ENCODE measurements around the gene SEC16B. TPM values are rescaled to one million over a fixed set of nuclear protein-coding genes. Genes with fewer than 3 reads are reported as not detected.

Gene SEC16B
- total RNA-seq, 4 donors from 2014 or later, result 0.47 to 2.3 (median 1.3) TPM

DNA sequence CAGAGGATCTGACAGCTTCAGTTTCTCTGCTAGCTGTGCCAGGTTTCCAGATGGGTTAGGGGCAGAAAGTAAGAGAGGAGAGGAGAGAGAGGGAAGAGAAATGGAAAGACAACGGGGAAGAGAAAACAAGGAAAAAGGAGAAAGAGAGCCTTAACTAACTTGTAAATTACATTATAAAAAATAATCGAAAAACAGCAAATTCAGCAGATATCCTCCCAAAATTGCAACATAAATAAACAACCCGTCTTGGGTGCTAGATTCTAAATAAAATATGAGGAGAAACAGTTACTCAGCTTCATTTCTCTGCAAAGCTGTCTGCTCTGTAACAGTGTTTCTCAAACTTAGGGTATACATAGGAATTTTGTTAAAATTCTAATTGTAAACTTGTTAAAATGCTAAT, 29.2 kb downstream of the SEC16B start:
- DNase-seq (no peak), ATAC-seq (no peak)
- in situ Hi-C loops (cut with MboI; ENCODE audit: low sequenced_read_pairs in 4 of 4), result loop anchor here in 3 of 4 donors (25.0 kb wide), 2 partner anchors 703 to 1053 kb away; no protein-coding TSS in a partner anchor
- TF ChIP-seq POLR2A (IDR thresholded peaks at IDR 0.05), result no peak
- TF ChIP-seq, protein P1, sequence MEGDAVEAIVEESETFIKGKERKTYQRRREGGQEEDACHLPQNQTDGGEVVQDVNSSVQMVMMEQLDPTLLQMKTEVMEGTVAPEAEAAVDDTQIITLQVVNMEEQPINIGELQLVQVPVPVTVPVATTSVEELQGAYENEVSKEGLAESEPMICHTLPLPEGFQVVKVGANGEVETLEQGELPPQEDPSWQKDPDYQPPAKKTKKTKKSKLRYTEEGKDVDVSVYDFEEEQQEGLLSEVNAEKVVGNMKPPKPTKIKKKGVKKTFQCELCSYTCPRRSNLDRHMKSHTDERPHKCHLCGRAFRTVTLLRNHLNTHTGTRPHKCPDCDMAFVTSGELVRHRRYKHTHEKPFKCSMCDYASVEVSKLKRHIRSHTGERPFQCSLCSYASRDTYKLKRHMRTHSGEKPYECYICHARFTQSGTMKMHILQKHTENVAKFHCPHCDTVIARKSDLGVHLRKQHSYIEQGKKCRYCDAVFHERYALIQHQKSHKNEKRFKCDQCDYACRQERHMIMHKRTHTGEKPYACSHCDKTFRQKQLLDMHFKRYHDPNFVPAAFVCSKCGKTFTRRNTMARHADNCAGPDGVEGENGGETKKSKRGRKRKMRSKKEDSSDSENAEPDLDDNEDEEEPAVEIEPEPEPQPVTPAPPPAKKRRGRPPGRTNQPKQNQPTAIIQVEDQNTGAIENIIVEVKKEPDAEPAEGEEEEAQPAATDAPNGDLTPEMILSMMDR (IDR thresholded peaks at IDR 0.05 in 4 of 5, conservative IDR thresholded peaks at IDR 0.05 in 1 of 5), result no peak
- Histone ChIP-seq H3K27me3 (no peaks in the 10 kb centered on the region), H3K4me1 (no peaks in the 10 kb centered on the region), H3K4me3 (no peak overlapping the region), H3K9me3 (no peaks in the 10 kb centered on the region), H3K36me3 (peaks cover 0 to 51% of the 10 kb centered on the region in 2 donors), H3K27ac (no peak overlapping the region)
- intact Hi-C loops (cut with DNase I; ENCODE audit: low total_unique reads), result loop anchor here (10.0 kb wide), 1 partner anchor 506 kb away; no protein-coding TSS in a partner anchor

DNA sequence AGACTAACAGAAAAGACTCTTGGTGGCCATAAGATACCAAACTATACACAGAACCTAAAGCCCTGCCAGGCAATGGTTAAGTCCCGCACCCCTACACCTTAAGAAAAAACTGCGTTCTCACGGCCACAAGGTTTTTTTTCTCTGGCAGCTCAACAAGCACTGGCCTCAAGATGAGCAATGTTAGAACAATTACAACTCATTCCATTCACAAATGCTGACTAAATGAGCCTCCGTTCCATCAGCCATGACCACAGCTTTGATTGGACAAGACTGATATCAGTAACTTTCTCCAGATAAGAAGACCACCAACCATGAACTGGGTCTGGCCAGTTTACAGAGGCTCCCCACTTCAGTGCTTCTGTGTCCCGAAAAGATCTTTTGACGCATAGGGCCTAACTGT, 31.9 kb downstream of the SEC16B start:
- Histone ChIP-seq H3K27me3 (no peaks in the 10 kb centered on the region), H3K4me3 (no peak overlapping the region), H3K36me3 (peaks cover 0 to 56% of the 10 kb centered on the region in 2 donors), H3K9me3 (no peaks in the 10 kb centered on the region), H3K4me1 (no peaks in the 10 kb centered on the region), H3K27ac (no peak overlapping the region)
- no peak for TF ChIP-seq POLR2A (IDR thresholded peaks at IDR 0.05)
- TF ChIP-seq, protein P1 (IDR thresholded peaks at IDR 0.05 in 4 of 5, conservative IDR thresholded peaks at IDR 0.05 in 1 of 5), result no peak
- no peak for DNase-seq
- no peak for ATAC-seq
- intact Hi-C loops (cut with DNase I; ENCODE audit: low total_unique reads), result no loop called here
- in situ Hi-C loops (cut with MboI; ENCODE audit: low sequenced_read_pairs in 4 of 4), result loop anchor here in 3 of 4 donors (25.0 kb wide), 2 partner anchors 701 to 1051 kb away; no protein-coding TSS in a partner anchor

DNA sequence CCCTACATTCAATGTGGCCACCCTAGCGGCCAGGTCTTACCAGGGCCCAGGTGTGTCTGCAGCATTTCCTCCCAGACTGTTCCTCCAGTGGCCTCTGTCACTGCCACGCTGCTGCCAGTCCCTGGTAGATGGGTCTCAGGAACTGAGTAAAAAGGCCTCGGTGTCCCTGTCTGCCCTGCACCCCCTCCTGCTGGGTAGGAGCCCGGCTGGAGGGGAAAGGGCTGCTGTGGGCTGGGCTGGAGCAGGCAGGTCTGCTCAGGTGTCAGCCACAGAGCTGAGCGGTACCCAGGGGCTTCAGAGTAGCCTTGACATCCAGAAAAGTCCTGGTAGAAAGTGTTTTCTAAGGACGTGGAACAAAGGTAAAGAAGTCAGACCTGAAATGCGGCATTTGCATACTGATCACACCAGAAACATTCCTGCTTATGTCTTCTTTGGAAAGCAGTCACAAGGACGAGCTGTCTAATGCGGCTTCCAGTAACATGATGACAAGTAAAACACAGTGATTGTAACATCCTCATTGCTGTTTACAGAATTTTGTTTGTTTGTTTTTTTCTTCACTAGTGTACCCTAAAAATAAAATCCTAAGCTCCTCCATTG, 32.6 kb downstream of the SEC16B start:
- no peak overlapping the region for H3K27ac ChIP-seq
- H3K36me3 ChIP-seq, result peaks cover 0 to 62% of the 10 kb centered on the region in 2 donors
- TF ChIP-seq POLR2A (IDR thresholded peaks at IDR 0.05), result no peak
- TF ChIP-seq, protein P1 (IDR thresholded peaks at IDR 0.05 in 4 of 5, conservative IDR thresholded peaks at IDR 0.05 in 1 of 5), result no peak
- ATAC-seq (no peak), DNase-seq (no peak)
- no peaks in the 10 kb centered on the region for H3K9me3 ChIP-seq
- in situ Hi-C loops (cut with MboI; ENCODE audit: low sequenced_read_pairs in 4 of 4), result loop anchor here in 3 of 4 donors (25.0 kb wide), 2 partner anchors 700 to 1050 kb away; no protein-coding TSS in a partner anchor
- no peaks in the 10 kb centered on the region for H3K4me1 ChIP-seq
- no peak overlapping the region for H3K4me3 ChIP-seq
- H3K27me3 ChIP-seq, result no peaks in the 10 kb centered on the region
- intact Hi-C loops (cut with DNase I; ENCODE audit: low total_unique reads), result no loop called here

DNA sequence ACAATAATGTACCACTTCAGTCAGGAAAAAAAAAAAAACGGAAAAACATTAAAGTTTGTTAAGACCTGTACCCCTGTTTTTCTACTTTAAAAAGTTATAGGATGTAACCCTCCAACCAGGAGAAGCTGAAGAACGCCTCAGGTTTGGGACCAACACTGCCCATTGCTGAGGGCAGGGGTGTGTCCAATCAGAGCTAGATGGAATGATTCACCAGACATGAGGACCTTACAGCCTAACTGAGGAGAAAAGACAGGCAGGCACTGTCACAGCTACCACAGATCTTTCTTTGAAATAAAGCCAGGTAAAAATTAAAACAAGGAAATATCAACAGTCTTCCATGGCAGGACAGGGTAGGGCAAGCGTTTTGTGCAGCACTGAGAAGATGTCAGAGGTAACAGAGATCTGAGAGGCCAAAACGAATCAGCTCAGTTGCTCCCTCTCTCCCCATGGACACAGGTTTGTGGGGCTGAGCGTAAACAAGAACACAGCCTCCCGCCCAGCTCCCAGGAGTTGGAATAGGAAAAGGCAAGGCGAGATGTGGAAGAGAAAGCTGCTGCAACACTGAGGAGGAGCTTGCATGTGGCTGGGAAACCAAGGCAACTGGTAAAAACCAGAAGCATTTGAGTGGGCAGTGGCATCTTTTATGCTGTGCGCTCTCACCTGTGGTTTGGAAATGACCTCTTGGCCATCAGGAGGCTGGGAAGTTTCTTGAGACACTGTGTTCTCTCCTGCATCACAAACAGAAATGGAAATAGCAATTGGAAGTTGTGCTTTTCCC, 34.0 kb downstream of the SEC16B start:
- intact Hi-C loops (cut with DNase I; ENCODE audit: low total_unique reads) (no loop called here), in situ Hi-C loops (cut with MboI; ENCODE audit: low sequenced_read_pairs in 4 of 4) (loop anchor here in 3 of 4 donors (25.0 kb wide), 2 partner anchors 699 to 1049 kb away; no protein-coding TSS in a partner anchor)
- Histone ChIP-seq H3K4me1 (no peaks in the 10 kb centered on the region), H3K9me3 (no peaks in the 10 kb centered on the region), H3K4me3 (no peak overlapping the region), H3K27me3 (no peaks in the 10 kb centered on the region), H3K27ac (no peak overlapping the region), H3K36me3 (peaks cover 0 to 71% of the 10 kb centered on the region in 2 donors)
- TF ChIP-seq POLR2A (IDR thresholded peaks at IDR 0.05), result no peak
- TF ChIP-seq, protein P1 (IDR thresholded peaks at IDR 0.05 in 4 of 5, conservative IDR thresholded peaks at IDR 0.05 in 1 of 5), result no peak
- DNase-seq (no peak), ATAC-seq (no peak)

Measured in gastrocnemius medialis (tissue), 4 donors.